SK-N-SH treated with all-trans-retinoic acid at 6 μM for 48 hours (cell line): ENCODE results near the gene CAMKK2.

Experiments used
- ATAC-seq: fragments of 200-7000 bp; cut with Tn5 transposase; 3 replicates; pipeline ENCODE4 v1.9.1; 2020; ENCODE audit warnings: mild to moderate bottlenecking, moderate library complexity
- ARNTL ChIP-seq: fragments of 450-650 bp; formaldehyde crosslinking; IDR thresholded peaks from 2 replicates; pipeline ENCODE4 v1.5.0; 2020; ENCODE audit warnings: low read depth, mild to moderate bottlenecking, moderate library complexity, borderline replicate concordance
- BACH2 ChIP-seq: fragments of 250-450 bp; sonication (Bioruptor Pico); IDR thresholded peaks from 2 replicates; pipeline ENCODE4 v1.9.0; 2021; ENCODE audit warnings: mild to moderate bottlenecking, borderline replicate concordance
- CREB5 ChIP-seq: fragments of 250-450 bp; sonication (Bioruptor Pico); IDR thresholded peaks from 2 replicates; pipeline ENCODE4 v1.5.1; 2020; ENCODE audit warnings: low read depth, mild to moderate bottlenecking, moderate library complexity
- GLIS3 ChIP-seq: fragments of 250-450 bp; sonication (Bioruptor Pico); IDR thresholded peaks from 2 replicates; pipeline ENCODE4 v1.5.0; 2020; ENCODE audit warnings: mild to moderate bottlenecking, moderate library complexity
- ISL1 ChIP-seq: fragments of 250-450 bp; sonication (Bioruptor Pico); IDR thresholded peaks from 2 replicates; pipeline ENCODE4 v2.1.2; 2022; ENCODE audit warnings: mild to moderate bottlenecking, moderate library complexity
- OSR1 ChIP-seq: fragments of 250-450 bp; sonication (Bioruptor Pico); IDR thresholded peaks from 2 replicates; pipeline ENCODE4 v1.8.0; 2022; ENCODE audit warnings: moderate library complexity, mild to moderate bottlenecking, inconsistent platforms
- PPARA ChIP-seq: fragments of 250-450 bp; sonication (Bioruptor Pico); IDR thresholded peaks from 2 replicates; pipeline ENCODE4 v1.5.0; 2020; ENCODE audit warnings: mild to moderate bottlenecking, borderline replicate concordance
- RARB ChIP-seq: fragments of 250-450 bp; sonication (Bioruptor Pico); IDR thresholded peaks from 2 replicates; pipeline ENCODE4 v1.8.0; 2021; ENCODE audit warnings: mild to moderate bottlenecking, moderate library complexity
- SNAI2 ChIP-seq: fragments of 250-450 bp; sonication (Bioruptor Pico); IDR thresholded peaks from 2 replicates; pipeline ENCODE4 v1.5.0; 2020; ENCODE audit warnings: mild to moderate bottlenecking, moderate library complexity
- TCF4 ChIP-seq: fragments of 250-450 bp; sonication (Bioruptor Pico); IDR thresholded peaks from 2 replicates; pipeline ENCODE4 v1.8.0; 2021; ENCODE audit warnings: mild to moderate bottlenecking, moderate library complexity, borderline replicate concordance
- TOX ChIP-seq: fragments of 250-450 bp; sonication (Bioruptor Pico); IDR thresholded peaks from 2 replicates; pipeline ENCODE4 v1.8.0; 2021; ENCODE audit warnings: mild to moderate bottlenecking, moderate library complexity, borderline replicate concordance
- TSHZ2 ChIP-seq: fragments of 250-450 bp; sonication (Bioruptor Pico); IDR thresholded peaks from 2 replicates; pipeline ENCODE4 v1.5.0; 2020; ENCODE audit warnings: mild to moderate bottlenecking, moderate library complexity
- ZC3H10 ChIP-seq: fragments of 250-450 bp; sonication (Bioruptor Pico); IDR thresholded peaks from 2 replicates; pipeline ENCODE4 v1.5.1; 2021; ENCODE audit warnings: mild to moderate bottlenecking, moderate library complexity
- ZFP3 ChIP-seq: fragments of 250-450 bp; sonication (Bioruptor Pico); IDR thresholded peaks from 2 replicates; pipeline ENCODE4 v1.5.0; 2020; ENCODE audit warnings: mild to moderate bottlenecking, moderate library complexity
- ZFP30 ChIP-seq: fragments of 450-650 bp; formaldehyde crosslinking; IDR thresholded peaks from 2 replicates; pipeline ENCODE4 v1.5.0; 2022; ENCODE audit warnings: mild to moderate bottlenecking, moderate library complexity
- ZNF565 ChIP-seq: fragments of 450-650 bp; formaldehyde crosslinking; conservative IDR thresholded peaks from 2 replicates; pipeline ENCODE4 v1.5.0; 2020; ENCODE audit warnings: low read depth, mild to moderate bottlenecking, moderate library complexity
- ZNF70 ChIP-seq: fragments of 450-650 bp; formaldehyde crosslinking; IDR thresholded peaks from 2 replicates; pipeline ENCODE4 v1.5.0; 2020; ENCODE audit warnings: mild to moderate bottlenecking, moderate library complexity
- ZNF8 ChIP-seq: fragments of 450-650 bp; formaldehyde crosslinking; IDR thresholded peaks from 2 replicates; pipeline ENCODE4 v1.5.0; 2020; ENCODE audit warnings: mild to moderate bottlenecking, moderate library complexity
- TF ChIP-seq, protein P1 (sequence below): fragments of 250-450 bp; sonication (Bioruptor Pico); IDR thresholded peaks from 2 replicates; pipeline ENCODE4 v1.8.0; 2020; ENCODE audit warnings: mild to moderate bottlenecking, moderate library complexity, borderline replicate concordance
- TF ChIP-seq, protein P2 (sequence below): fragments of 250-450 bp; sonication (Bioruptor Pico); IDR thresholded peaks from 2 replicates; pipeline ENCODE4 v1.5.1; 2021; ENCODE audit warnings: mild to moderate bottlenecking, moderate library complexity

CAMKK2 gene

GRCh38 chr12:121274036-121274763, 22.3 kb downstream of the CAMKK2 start:
- no peak for TF ChIP-seq ARNTL (CRISPR knock-in tag)
- no peak for TF ChIP-seq ZFP30 (CRISPR knock-in tag)
- TF ChIP-seq BACH2, result no peak
- TF ChIP-seq, protein P1, sequence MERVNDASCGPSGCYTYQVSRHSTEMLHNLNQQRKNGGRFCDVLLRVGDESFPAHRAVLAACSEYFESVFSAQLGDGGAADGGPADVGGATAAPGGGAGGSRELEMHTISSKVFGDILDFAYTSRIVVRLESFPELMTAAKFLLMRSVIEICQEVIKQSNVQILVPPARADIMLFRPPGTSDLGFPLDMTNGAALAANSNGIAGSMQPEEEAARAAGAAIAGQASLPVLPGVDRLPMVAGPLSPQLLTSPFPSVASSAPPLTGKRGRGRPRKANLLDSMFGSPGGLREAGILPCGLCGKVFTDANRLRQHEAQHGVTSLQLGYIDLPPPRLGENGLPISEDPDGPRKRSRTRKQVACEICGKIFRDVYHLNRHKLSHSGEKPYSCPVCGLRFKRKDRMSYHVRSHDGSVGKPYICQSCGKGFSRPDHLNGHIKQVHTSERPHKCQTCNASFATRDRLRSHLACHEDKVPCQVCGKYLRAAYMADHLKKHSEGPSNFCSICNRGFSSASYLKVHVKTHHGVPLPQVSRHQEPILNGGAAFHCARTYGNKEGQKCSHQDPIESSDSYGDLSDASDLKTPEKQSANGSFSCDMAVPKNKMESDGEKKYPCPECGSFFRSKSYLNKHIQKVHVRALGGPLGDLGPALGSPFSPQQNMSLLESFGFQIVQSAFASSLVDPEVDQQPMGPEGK (CRISPR knock-in tag), result no peak
- TF ChIP-seq RARB (CRISPR knock-in tag), result no peak
- TF ChIP-seq GLIS3 (CRISPR knock-in tag), result no peak
- TF ChIP-seq CREB5, result no peak
- no peak for TF ChIP-seq OSR1
- no peak for TF ChIP-seq PPARA
- ATAC-seq, result no peak

GRCh38 chr12:121273364-121273896, 23.1 kb downstream of the CAMKK2 start:
- ATAC-seq, result no peak
- TF ChIP-seq CREB5 (no peak), TSHZ2 (CRISPR knock-in tag) (no peak), ARNTL (CRISPR knock-in tag) (no peak), ZFP3 (no peak), TOX (CRISPR knock-in tag) (no peak), GLIS3 (CRISPR knock-in tag) (no peak), OSR1 (no peak), ZNF565 (CRISPR knock-in tag) (no peak), PPARA (no peak), ISL1 (CRISPR knock-in tag) (no peak), ZNF70 (CRISPR knock-in tag) (no peak), RARB (CRISPR knock-in tag) (no peak), ZFP30 (CRISPR knock-in tag) (no peak), SNAI2 (CRISPR knock-in tag) (no peak), ZC3H10 (no peak), ZNF8 (CRISPR knock-in tag) (no peak), TCF4 (no peak)
- TF ChIP-seq, protein P2, sequence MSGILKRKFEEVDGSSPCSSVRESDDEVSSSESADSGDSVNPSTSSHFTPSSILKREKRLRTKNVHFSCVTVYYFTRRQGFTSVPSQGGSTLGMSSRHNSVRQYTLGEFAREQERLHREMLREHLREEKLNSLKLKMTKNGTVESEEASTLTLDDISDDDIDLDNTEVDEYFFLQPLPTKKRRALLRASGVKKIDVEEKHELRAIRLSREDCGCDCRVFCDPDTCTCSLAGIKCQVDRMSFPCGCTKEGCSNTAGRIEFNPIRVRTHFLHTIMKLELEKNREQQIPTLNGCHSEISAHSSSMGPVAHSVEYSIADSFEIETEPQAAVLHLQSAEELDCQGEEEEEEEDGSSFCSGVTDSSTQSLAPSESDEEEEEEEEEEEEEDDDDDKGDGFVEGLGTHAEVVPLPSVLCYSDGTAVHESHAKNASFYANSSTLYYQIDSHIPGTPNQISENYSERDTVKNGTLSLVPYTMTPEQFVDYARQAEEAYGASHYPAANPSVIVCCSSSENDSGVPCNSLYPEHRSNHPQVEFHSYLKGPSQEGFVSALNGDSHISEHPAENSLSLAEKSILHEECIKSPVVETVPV (CRISPR knock-in tag), result no peak

GRCh38 chr12:121267822-121268221, 28.7 kb downstream of the CAMKK2 start:
- no peak for ATAC-seq

More at GRCh38 chr12:121267822-121268221, 28.7 kb downstream of the CAMKK2 start:
- TF ChIP-seq, protein P1 (CRISPR knock-in tag), result no peak
- no peak for TF ChIP-seq TSHZ2 (CRISPR knock-in tag)
- TF ChIP-seq ARNTL (CRISPR knock-in tag), result no peak
- TF ChIP-seq RARB (CRISPR knock-in tag), result no peak
- no peak for TF ChIP-seq TOX (CRISPR knock-in tag)
- no peak for TF ChIP-seq OSR1
- TF ChIP-seq SNAI2 (CRISPR knock-in tag), result no peak
- TF ChIP-seq ZNF565 (CRISPR knock-in tag), result no peak
- TF ChIP-seq ZNF8 (CRISPR knock-in tag), result no peak
- TF ChIP-seq PPARA, result no peak
